ENCODE measurements around the gene LONRF2. TPM values are rescaled to one million over a fixed set of nuclear protein-coding genes. Genes with fewer than 3 reads are reported as not detected.

Gene LONRF2
- total RNA-seq, 1 donor from 2014 or later: not detected

- no peak for DNase-seq (ENCODE audit: low read depth in 2 of 2)
These were observed 20.3 kb downstream of the LONRF2 start for GRCh38 chr2:100301881-100302584.

- DNase-seq (ENCODE audit: low read depth in 2 of 2): no peak
These were observed 22.8 kb downstream of the LONRF2 start for GRCh38 chr2:100299548-100299947.

- no peak for DNase-seq (ENCODE audit: low read depth in 2 of 2)
These were observed 24.8 kb downstream of the LONRF2 start for GRCh38 chr2:100297511-100297910.

DNA sequence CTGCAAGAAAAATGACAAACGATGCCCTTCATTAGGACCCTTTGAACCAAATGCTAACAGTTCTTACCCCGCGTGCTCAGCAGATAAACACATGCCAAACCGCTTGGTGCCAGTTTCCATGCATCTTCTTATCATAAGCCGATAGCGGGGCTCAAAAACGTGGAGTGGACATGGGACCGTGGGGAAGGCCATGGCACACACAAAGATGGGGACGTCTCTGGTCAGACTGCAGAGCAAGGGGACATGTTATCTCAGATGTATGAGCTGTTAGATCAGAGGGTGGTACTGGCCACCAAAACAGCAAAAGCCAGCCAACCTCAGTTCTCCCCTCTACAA, 28.2 kb downstream of the LONRF2 start:
- no peak for DNase-seq (ENCODE audit: low read depth in 2 of 2)

DNA sequence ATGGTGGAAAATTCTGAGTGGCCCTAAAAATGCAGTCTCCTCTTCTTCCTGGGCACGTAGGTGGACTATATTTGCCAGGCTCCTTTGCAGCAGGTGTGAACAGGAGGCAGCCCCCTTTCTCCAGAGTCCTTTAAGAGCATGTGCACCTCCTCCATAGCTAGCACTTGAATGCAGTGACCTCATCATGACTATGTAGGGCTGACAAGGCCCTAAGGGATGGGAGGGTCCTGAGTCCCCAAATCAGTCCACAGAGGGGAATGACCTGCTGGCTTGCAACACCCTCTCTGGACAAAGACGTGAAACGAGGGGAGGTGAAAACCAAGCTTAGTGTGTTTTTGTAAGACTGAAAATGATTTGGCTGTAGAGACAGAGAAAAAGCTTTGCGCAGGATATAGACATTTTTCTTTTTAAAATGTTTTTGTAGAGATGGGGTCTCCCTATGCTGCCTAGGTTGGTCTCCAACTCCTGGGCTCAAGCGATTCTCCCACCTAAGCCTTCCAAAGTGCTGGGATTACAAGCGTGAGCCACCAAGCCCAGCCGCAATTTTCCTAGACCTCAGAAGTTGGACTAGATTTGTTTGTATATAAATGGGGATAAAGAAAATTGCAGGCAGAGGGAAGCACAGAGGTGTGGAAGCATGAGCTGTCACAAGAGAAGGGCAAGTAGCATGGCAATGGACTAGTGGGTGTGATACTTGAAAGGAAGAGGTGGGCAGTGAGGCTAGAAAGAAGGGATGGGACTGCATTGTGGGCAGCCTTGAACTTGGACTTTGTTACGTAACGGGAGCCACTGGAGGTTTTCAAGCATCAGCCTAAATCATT, 28.8 kb downstream of the LONRF2 start:
- no peak for DNase-seq (ENCODE audit: low read depth in 2 of 2)

- DNase-seq (ENCODE audit: low read depth in 2 of 2): peak in 1 of 2 donors; percentile 8
These were observed 30.2 kb downstream of the LONRF2 start for GRCh38 chr2:100292022-100292580.

DNA sequence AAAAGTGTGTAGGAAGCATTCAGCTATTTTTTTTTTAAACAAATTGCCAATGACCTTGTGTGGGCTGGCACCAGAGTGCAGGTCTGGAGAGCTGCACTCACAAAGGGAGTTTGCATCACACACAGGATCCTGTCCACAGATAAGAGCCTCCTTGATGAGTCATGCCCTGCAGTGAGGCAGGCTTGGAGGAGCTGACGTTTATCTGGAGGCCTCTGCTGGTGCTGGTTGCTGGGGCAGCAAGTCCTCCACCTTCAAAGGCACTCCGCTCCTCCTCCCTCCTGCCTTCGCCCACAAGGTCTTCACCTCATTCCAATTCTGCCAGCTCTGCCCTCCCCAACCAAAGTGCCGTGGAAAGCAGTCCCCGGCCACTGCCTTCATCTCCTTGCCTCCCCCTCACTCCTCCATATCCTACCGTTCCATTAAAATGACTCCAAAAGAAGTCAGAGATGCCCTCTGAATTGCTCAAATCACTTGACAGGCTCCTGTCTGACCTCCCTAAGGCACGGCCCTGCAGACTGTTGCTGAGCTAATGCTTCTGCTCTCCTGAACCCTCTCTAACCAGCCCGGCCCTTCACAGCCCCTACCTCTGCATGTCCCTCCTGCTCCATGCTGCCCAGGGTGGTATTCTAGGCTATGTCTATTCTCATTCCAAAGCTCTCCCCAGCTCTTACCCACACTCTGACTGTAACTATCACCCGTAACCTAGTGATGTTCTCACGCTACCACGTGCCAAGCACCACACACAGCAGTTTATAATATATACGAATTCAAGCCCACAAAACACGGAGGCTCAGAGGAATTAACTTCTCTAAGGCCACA, 30.9 kb downstream of the LONRF2 start:
- peak in 1 of 2 donors; percentile 48 for DNase-seq (ENCODE audit: low read depth in 2 of 2)

DNA sequence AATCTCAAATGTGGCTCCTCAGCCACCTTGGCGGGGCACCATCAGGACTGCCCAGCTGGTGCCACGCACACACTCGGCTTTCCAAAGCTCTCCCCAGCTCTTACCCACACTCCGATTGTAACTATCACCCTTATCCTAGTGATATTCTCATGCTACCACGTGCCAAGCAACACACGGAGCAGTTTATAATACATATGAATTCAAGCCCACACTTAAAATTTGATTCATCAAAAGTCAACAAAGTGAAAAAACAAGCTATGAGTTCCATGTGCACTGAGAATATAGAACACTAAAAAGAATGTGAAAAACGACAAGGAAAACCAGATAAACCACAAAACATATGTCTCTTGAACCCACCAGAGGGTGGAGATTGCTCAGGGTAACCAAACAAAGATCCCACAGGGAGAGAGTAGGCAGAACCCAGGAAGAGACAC, 31.6 kb downstream of the LONRF2 start:
- DNase-seq (ENCODE audit: low read depth in 2 of 2): no peak

- peak in 1 of 2 donors; percentile 8 for DNase-seq (ENCODE audit: low read depth in 2 of 2)
These were observed 33.3 kb downstream of the LONRF2 start for GRCh38 chr2:100289020-100289419.

DNA sequence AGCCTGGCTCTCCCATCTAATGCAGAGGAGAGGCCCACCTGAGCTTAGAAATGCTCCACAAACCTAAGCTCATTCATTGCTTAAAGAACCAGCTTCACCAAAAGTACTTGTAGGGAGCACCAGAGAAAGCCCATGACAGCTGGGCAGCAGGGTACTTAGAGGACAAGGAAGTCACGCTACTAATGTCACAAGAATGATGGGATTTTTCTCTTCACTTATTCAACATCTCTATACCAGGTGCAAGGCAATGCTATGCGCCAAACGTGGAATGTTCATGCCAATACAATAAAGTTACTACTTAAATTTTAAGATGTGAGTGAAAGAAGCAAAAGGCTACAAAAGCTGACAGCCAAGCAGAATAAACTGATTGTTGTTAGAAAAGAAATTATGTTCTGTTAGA, 36.0 kb downstream of the LONRF2 start:
- no peak for DNase-seq (ENCODE audit: low read depth in 2 of 2)

DNA sequence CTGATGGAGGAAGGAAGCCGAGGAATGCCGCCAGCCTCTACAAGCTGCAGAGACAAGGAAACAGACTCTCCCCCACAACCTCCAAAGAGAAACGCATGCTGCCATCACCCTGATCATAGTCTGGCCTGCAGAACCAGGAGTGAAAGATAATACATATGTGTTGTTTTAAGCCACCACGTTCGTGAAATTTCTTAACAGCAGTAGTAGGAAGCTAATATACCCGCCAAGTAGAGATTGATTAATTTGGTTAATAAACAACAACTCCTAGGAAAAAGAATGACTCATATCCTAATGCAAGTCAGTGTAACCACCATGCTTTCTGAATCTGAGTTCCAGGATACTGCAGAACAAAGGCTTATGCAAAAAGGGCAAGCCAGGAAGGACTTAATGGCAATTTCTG, 36.6 kb downstream of the LONRF2 start:
- DNase-seq (ENCODE audit: low read depth in 2 of 2): peak in 1 of 2 donors; percentile 59

DNA sequence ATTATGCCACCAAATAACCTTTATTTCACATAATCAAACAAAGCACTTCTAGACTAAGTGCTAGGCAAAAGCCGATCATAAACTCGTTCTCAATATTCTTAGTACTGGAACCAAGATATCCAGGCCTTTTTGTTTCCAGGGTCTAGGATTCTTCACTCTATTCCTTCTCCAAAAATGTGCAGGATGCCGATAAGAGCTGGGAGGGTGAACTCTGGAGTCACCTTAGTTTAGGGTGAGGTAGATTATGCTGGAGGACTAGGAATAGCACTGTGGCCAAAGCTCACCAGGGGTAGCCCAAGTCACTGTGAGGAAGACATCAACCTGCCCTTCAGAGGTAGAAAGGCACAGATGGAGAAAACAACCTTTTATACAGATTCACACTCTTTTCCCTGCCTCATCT, 37.3 kb downstream of the LONRF2 start:
- no peak for DNase-seq (ENCODE audit: low read depth in 2 of 2)

DNA sequence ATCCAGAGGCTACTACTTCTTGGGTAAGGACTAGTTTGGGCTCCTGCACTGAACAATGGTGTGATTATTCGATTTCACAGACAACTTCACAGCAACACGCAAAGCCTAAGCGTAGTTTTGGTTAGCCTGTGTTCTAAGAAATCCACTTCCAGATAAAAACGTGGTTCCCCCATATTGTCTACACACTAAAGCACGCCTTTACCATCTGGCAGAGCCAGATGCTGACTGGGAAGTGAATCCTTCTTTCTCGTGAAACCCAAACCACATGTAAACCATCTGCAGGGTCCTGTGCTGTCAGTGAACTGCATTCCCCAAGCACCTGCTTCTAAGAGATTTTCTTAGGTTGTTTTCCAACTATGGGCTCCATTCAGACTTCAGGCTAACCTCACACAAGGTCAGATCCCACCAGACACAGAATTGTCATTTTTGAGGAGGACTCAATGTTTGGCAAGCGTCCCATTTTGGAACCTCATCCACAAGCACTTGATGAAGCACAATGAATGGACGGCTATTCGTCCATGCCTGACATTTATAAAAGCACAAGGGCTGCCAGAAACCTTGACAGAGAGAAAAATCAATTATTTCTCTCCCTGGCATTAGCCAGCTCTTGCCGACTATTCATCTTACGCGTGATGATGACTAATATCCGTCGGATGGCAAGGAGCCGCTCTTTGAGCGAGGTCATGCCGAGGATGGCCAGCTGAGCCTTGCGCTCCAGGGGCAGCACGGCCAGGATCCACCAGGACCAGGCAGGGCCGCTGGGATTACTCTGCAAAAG, 38.4 kb downstream of the LONRF2 start:
- peak in 1 of 2 donors; percentile 40 for DNase-seq (ENCODE audit: low read depth in 2 of 2)

GRCh38 chr2:100281521-100282438, 40.5 kb downstream of the LONRF2 start:
- no peak for DNase-seq (ENCODE audit: low read depth in 2 of 2)

- DNase-seq (ENCODE audit: low read depth in 2 of 2): no peak
These were observed 42.4 kb downstream of the LONRF2 start for GRCh38 chr2:100279586-100280534.

- DNase-seq (ENCODE audit: low read depth in 2 of 2): no peak
These were observed 43.3 kb downstream of the LONRF2 start for GRCh38 chr2:100278986-100279385.

GRCh38 chr2:100278501-100278900, 43.8 kb downstream of the LONRF2 start:
- DNase-seq (ENCODE audit: low read depth in 2 of 2): no peak

- no peak for DNase-seq (ENCODE audit: low read depth in 2 of 2)
These were observed 44.6 kb downstream of the LONRF2 start for GRCh38 chr2:100277540-100278207.

Measured in dermis microvascular lymphatic vessel endothelial cell (primary cell).